ENCODE data around the gene TIMM29. TPM values are rescaled to one million over a fixed set of nuclear protein-coding genes. Genes with fewer than 3 reads are reported as not detected.

TIMM29 gene
- total and polyA plus RNA-seq, 7 experiments from 2014 or later: 15.8 to 47.5 (median 27.1) TPM

GRCh38 chr19:10908380-10908960, 20.1 kb upstream of the TIMM29 start:
- H3K36me3 Mint-ChIP-seq: peaks cover 0 to 26% (median 4%) of the 10 kb centered on the region in 5 donors
- no peak for ATAC-seq

GRCh38 chr19:10911579-10912363, 16.8 kb upstream of the TIMM29 start:
- ATAC-seq (no peak), DNase-seq (no peak)
- no peaks in the 10 kb centered on the region for H3K4me1 ChIP-seq (ENCODE audit: control insufficient read depth in 2 of 2, insufficient read depth in 2 of 2, low read length in 2 of 2)
- no peak overlapping the region for H3K4me3 ChIP-seq (ENCODE audit: low read length)
- CTCF ChIA-PET: interaction anchor here (0.5 to 0.6 kb wide), 2 partner anchors 25 to 842 kb away, joined by 3 read pairs; no protein-coding TSS in a partner anchor
- Mint-ChIP-seq H3K27me3 (no peaks in the 10 kb centered on the region), H3K9me3 (no peaks in the 10 kb centered on the region), H3K4me1 (no peaks in the 10 kb centered on the region), H3K4me3 (no peak overlapping the region), H3K27ac (no peak overlapping the region), H3K36me3 (peaks cover 0 to 16% (median 0%) of the 10 kb centered on the region in 5 donors)
- H3K36me3 ChIP-seq (ENCODE audit: control insufficient read depth in 2 of 3, insufficient read depth in 3 of 3, low read length in 3 of 3): peaks cover 0 to 72% (median 4%) of the 10 kb centered on the region in 3 experiments
- H3K27ac ChIP-seq (ENCODE audit: low read depth, low read length): no peak overlapping the region
- intact Hi-C loops (cut with micrococcal nuclease): no loop called here
- no peaks in the 10 kb centered on the region for H3K27me3 ChIP-seq (ENCODE audit: control insufficient read depth in 2 of 2, insufficient read depth in 2 of 2, low read length in 2 of 2)
- no peaks in the 10 kb centered on the region for H3K9me3 ChIP-seq (ENCODE audit: control insufficient read depth in 2 of 3, low read length in 3 of 3)
- POLR2A ChIA-PET: no interaction called here

More at GRCh38 chr19:10908380-10908960, 20.1 kb upstream of the TIMM29 start:
- Histone ChIP-seq H3K9me3 (ENCODE audit: control insufficient read depth in 2 of 3, low read length in 3 of 3) (no peaks in the 10 kb centered on the region), H3K27me3 (ENCODE audit: control insufficient read depth in 2 of 2, insufficient read depth in 2 of 2, low read length in 2 of 2) (no peaks in the 10 kb centered on the region), H3K4me1 (ENCODE audit: control insufficient read depth in 2 of 2, insufficient read depth in 2 of 2, low read length in 2 of 2) (no peaks in the 10 kb centered on the region), H3K27ac (ENCODE audit: low read depth, low read length) (no peak overlapping the region), H3K36me3 (ENCODE audit: control insufficient read depth in 2 of 3, insufficient read depth in 3 of 3, low read length in 3 of 3) (peaks cover 0 to 63% (median 4%) of the 10 kb centered on the region in 3 experiments), H3K4me3 (ENCODE audit: low read length) (no peak overlapping the region)
- intact Hi-C loops (cut with micrococcal nuclease): no loop called here
- Mint-ChIP-seq H3K27me3 (no peaks in the 10 kb centered on the region), H3K27ac (peak overlapping the region in 1 of 9 donors; percentile 25), H3K4me1 (no peaks in the 10 kb centered on the region), H3K9me3 (peaks cover 0 to 1% (median 0%) of the 10 kb centered on the region in 11 donors), H3K4me3 (no peak overlapping the region)
- DNase-seq: no peak
- POLR2A ChIA-PET: no interaction called here
- CTCF ChIA-PET: no interaction called here

- intact Hi-C loops (cut with micrococcal nuclease): no loop called here
- no peaks in the 10 kb centered on the region for H3K4me1 ChIP-seq (ENCODE audit: control insufficient read depth in 2 of 2, insufficient read depth in 2 of 2, low read length in 2 of 2)
- no peak overlapping the region for H3K4me3 ChIP-seq (ENCODE audit: low read length)
- Mint-ChIP-seq H3K9me3 (no peaks in the 10 kb centered on the region), H3K27ac (no peak overlapping the region), H3K36me3 (peaks cover 0 to 16% (median 0%) of the 10 kb centered on the region in 5 donors), H3K4me3 (no peak overlapping the region), H3K4me1 (no peaks in the 10 kb centered on the region), H3K27me3 (no peaks in the 10 kb centered on the region)
- no peak overlapping the region for H3K27ac ChIP-seq (ENCODE audit: low read depth, low read length)
- ChIA-PET POLR2A (no interaction called here), CTCF (interaction anchor here (0.5 to 0.6 kb wide), 2 partner anchors 24 to 843 kb away, joined by 3 read pairs; no protein-coding TSS in a partner anchor)
- H3K27me3 ChIP-seq (ENCODE audit: control insufficient read depth in 2 of 2, insufficient read depth in 2 of 2, low read length in 2 of 2): no peaks in the 10 kb centered on the region
- ATAC-seq: no peak
- H3K9me3 ChIP-seq (ENCODE audit: control insufficient read depth in 2 of 3, low read length in 3 of 3): no peaks in the 10 kb centered on the region
- peaks cover 0 to 69% (median 4%) of the 10 kb centered on the region in 3 experiments for H3K36me3 ChIP-seq (ENCODE audit: control insufficient read depth in 2 of 3, insufficient read depth in 3 of 3, low read length in 3 of 3)
- DNase-seq: no peak
Observed at GRCh38 chr19:10912619-10913018, 16.0 kb upstream of the TIMM29 start.

- intact Hi-C loops (cut with micrococcal nuclease): no loop called here
- DNase-seq (no peak), ATAC-seq (no peak)
- peaks cover 0 to 1% (median 0%) of the 10 kb centered on the region in 11 donors for H3K9me3 Mint-ChIP-seq
- no peaks in the 10 kb centered on the region for H3K4me1 Mint-ChIP-seq
- H3K27ac ChIP-seq (ENCODE audit: low read depth, low read length): no peak overlapping the region
- no peak overlapping the region for H3K27ac Mint-ChIP-seq
- no peaks in the 10 kb centered on the region for H3K9me3 ChIP-seq (ENCODE audit: control insufficient read depth in 2 of 3, low read length in 3 of 3)
- H3K36me3 Mint-ChIP-seq: peaks cover 0 to 8% (median 0%) of the 10 kb centered on the region in 5 donors
- H3K27me3 Mint-ChIP-seq: no peaks in the 10 kb centered on the region
- ChIA-PET POLR2A (no interaction called here), CTCF (interaction anchor here (0.7 kb wide), 1 partner anchor 68 kb away, joined by 3 read pairs; no protein-coding TSS in a partner anchor)
- no peak overlapping the region for H3K4me3 Mint-ChIP-seq
- H3K4me1 ChIP-seq (ENCODE audit: control insufficient read depth in 2 of 2, insufficient read depth in 2 of 2, low read length in 2 of 2): no peaks in the 10 kb centered on the region
- no peak overlapping the region for H3K4me3 ChIP-seq (ENCODE audit: low read length)
- H3K27me3 ChIP-seq (ENCODE audit: control insufficient read depth in 2 of 2, insufficient read depth in 2 of 2, low read length in 2 of 2): no peaks in the 10 kb centered on the region
- H3K36me3 ChIP-seq (ENCODE audit: control insufficient read depth in 2 of 3, insufficient read depth in 3 of 3, low read length in 3 of 3): peaks cover 0 to 65% (median 4%) of the 10 kb centered on the region in 3 experiments
Observed at GRCh38 chr19:10913716-10914340, 14.8 kb upstream of the TIMM29 start.

- Mint-ChIP-seq H3K9me3 (peaks cover 0 to 1% (median 0%) of the 10 kb centered on the region in 11 donors), H3K36me3 (peaks cover 0 to 8% (median 0%) of the 10 kb centered on the region in 5 donors), H3K27me3 (no peaks in the 10 kb centered on the region), H3K4me1 (peaks cover 0 to 2% (median 0%) of the 10 kb centered on the region in 7 donors), H3K27ac (peak overlapping the region in 1 of 9 donors; percentile 17), H3K4me3 (no peak overlapping the region)
- ATAC-seq (no peak), DNase-seq (no peak)
- H3K27ac ChIP-seq (ENCODE audit: low read depth, low read length): no peak overlapping the region
- H3K4me1 ChIP-seq (ENCODE audit: control insufficient read depth in 2 of 2, insufficient read depth in 2 of 2, low read length in 2 of 2): no peaks in the 10 kb centered on the region
- no peaks in the 10 kb centered on the region for H3K9me3 ChIP-seq (ENCODE audit: control insufficient read depth in 2 of 3, low read length in 3 of 3)
- H3K36me3 ChIP-seq (ENCODE audit: control insufficient read depth in 2 of 3, insufficient read depth in 3 of 3, low read length in 3 of 3): peaks cover 0 to 68% (median 4%) of the 10 kb centered on the region in 3 experiments
- H3K27me3 ChIP-seq (ENCODE audit: control insufficient read depth in 2 of 2, insufficient read depth in 2 of 2, low read length in 2 of 2): no peaks in the 10 kb centered on the region
- H3K4me3 ChIP-seq (ENCODE audit: low read length): no peak overlapping the region
- CTCF ChIA-PET: no interaction called here
- intact Hi-C loops (cut with micrococcal nuclease): no loop called here
- POLR2A ChIA-PET: no interaction called here
Observed at GRCh38 chr19:10915130-10916091, 13.2 kb upstream of the TIMM29 start.

GRCh38 chr19:10916602-10917001, 12.0 kb upstream of the TIMM29 start:
- H3K4me3 Mint-ChIP-seq: no peak overlapping the region
- CTCF ChIA-PET: no interaction called here
- DNase-seq (no peak), ATAC-seq (no peak)
- peaks cover 0 to 1% (median 0%) of the 10 kb centered on the region in 11 donors for H3K9me3 Mint-ChIP-seq
- peaks cover 0 to 72% (median 8%) of the 10 kb centered on the region in 3 experiments for H3K36me3 ChIP-seq (ENCODE audit: control insufficient read depth in 2 of 3, insufficient read depth in 3 of 3, low read length in 3 of 3)
- POLR2A ChIA-PET: no interaction called here
- intact Hi-C loops (cut with micrococcal nuclease): no loop called here
- H3K27me3 Mint-ChIP-seq: no peaks in the 10 kb centered on the region
- no peak overlapping the region for H3K27ac ChIP-seq (ENCODE audit: low read depth, low read length)
- H3K27me3 ChIP-seq (ENCODE audit: control insufficient read depth in 2 of 2, insufficient read depth in 2 of 2, low read length in 2 of 2): no peaks in the 10 kb centered on the region
- H3K36me3 Mint-ChIP-seq: peaks cover 0 to 12% (median 2%) of the 10 kb centered on the region in 5 donors
- H3K27ac Mint-ChIP-seq: no peak overlapping the region
- H3K4me1 ChIP-seq (ENCODE audit: control insufficient read depth in 2 of 2, insufficient read depth in 2 of 2, low read length in 2 of 2): no peaks in the 10 kb centered on the region
- H3K4me3 ChIP-seq (ENCODE audit: low read length): no peak overlapping the region
- peaks cover 0 to 2% (median 0%) of the 10 kb centered on the region in 7 donors for H3K4me1 Mint-ChIP-seq
- no peaks in the 10 kb centered on the region for H3K9me3 ChIP-seq (ENCODE audit: control insufficient read depth in 2 of 3, low read length in 3 of 3)

Measured in naive thymus-derived CD4-positive, alpha-beta T cell (primary cell).